ENCODE data around the gene JAZF1.

Gene JAZF1

GRCh38 chr7:28203508-28204240 is 23.1 kb upstream of the JAZF1 start:
- H3K27ac Mint-ChIP-seq, result no peak overlapping the region
- peaks cover 6 to 8% of the 10 kb centered on the region in 2 donors for H3K9me3 Mint-ChIP-seq
- ATAC-seq (replicated peaks), result no peak
- no peaks in the 10 kb centered on the region for H3K27me3 Mint-ChIP-seq
- no peak overlapping the region for H3K4me3 Mint-ChIP-seq
- peaks cover 4 to 5% of the 10 kb centered on the region in 2 donors for H3K36me3 Mint-ChIP-seq
- no peak for DNase-seq
- H3K4me1 Mint-ChIP-seq, result peaks cover 30 to 60% of the 10 kb centered on the region in 2 donors

- Mint-ChIP-seq H3K36me3 (peaks cover 4 to 5% of the 10 kb centered on the region in 2 donors), H3K27ac (no peak overlapping the region), H3K9me3 (peaks cover 6 to 8% of the 10 kb centered on the region in 2 donors), H3K4me1 (peaks cover 27 to 47% of the 10 kb centered on the region in 2 donors), H3K27me3 (no peaks in the 10 kb centered on the region), H3K4me3 (no peak overlapping the region)
- ATAC-seq (replicated peaks), result peak; percentile 68
- DNase-seq, result no peak
These were observed 21.6 kb upstream of the JAZF1 start for GRCh38 chr7:28202222-28202621.

GRCh38 chr7:28201131-28201530 is 20.5 kb upstream of the JAZF1 start:
- Mint-ChIP-seq H3K36me3 (no peaks in the 10 kb centered on the region), H3K4me3 (no peak overlapping the region), H3K4me1 (peaks cover 25 to 42% of the 10 kb centered on the region in 2 donors), H3K27me3 (no peaks in the 10 kb centered on the region), H3K27ac (no peak overlapping the region), H3K9me3 (no peaks in the 10 kb centered on the region)
- ATAC-seq (replicated peaks) (no peak), DNase-seq (no peak)

GRCh38 chr7:28200598-28200997 is 20.0 kb upstream of the JAZF1 start:
- no peak for DNase-seq
- Mint-ChIP-seq H3K27me3 (no peaks in the 10 kb centered on the region), H3K4me1 (peaks cover 28 to 42% of the 10 kb centered on the region in 2 donors), H3K27ac (no peak overlapping the region), H3K4me3 (no peak overlapping the region), H3K9me3 (no peaks in the 10 kb centered on the region), H3K36me3 (no peaks in the 10 kb centered on the region)
- ATAC-seq (replicated peaks), result peak; percentile 42 to 46

GRCh38 chr7:28199021-28199510 is 18.5 kb upstream of the JAZF1 start:
- ATAC-seq (replicated peaks) (no peak), DNase-seq (no peak)
- H3K9me3 Mint-ChIP-seq, result no peaks in the 10 kb centered on the region
- no peak overlapping the region for H3K4me3 Mint-ChIP-seq
- H3K4me1 Mint-ChIP-seq, result peaks cover 30 to 43% of the 10 kb centered on the region in 2 donors
- no peaks in the 10 kb centered on the region for H3K36me3 Mint-ChIP-seq
- no peak overlapping the region for H3K27ac Mint-ChIP-seq
- no peaks in the 10 kb centered on the region for H3K27me3 Mint-ChIP-seq

- peaks cover 2 to 6% of the 10 kb centered on the region in 2 donors for H3K36me3 Mint-ChIP-seq
- no peak for ATAC-seq (replicated peaks)
- peaks cover 0 to 4% of the 10 kb centered on the region in 2 donors for H3K9me3 Mint-ChIP-seq
- peak overlapping the region; percentile 2 for H3K27ac Mint-ChIP-seq
- H3K27me3 Mint-ChIP-seq, result no peaks in the 10 kb centered on the region
- H3K4me1 Mint-ChIP-seq, result peaks cover 38 to 56% of the 10 kb centered on the region in 2 donors
- DNase-seq, result no peak
- H3K4me3 Mint-ChIP-seq, result no peak overlapping the region
These were observed 15.5 kb upstream of the JAZF1 start for GRCh38 chr7:28195910-28196620.

- H3K36me3 Mint-ChIP-seq, result peaks cover 2 to 14% of the 10 kb centered on the region in 2 donors
- DNase-seq, result no peak
- H3K27me3 Mint-ChIP-seq, result no peaks in the 10 kb centered on the region
- peak; percentile 36 to 76 for ATAC-seq (replicated peaks)
- H3K9me3 Mint-ChIP-seq, result peaks cover 0 to 4% of the 10 kb centered on the region in 2 donors
- no peak overlapping the region for H3K4me3 Mint-ChIP-seq
- H3K4me1 Mint-ChIP-seq, result peaks cover 41 to 62% of the 10 kb centered on the region in 2 donors
- H3K27ac Mint-ChIP-seq, result peak overlapping the region; percentile 28
These were observed 12.4 kb upstream of the JAZF1 start for GRCh38 chr7:28192786-28193585.

- H3K4me3 Mint-ChIP-seq, result no peak overlapping the region
These were observed 11.2 kb upstream of the JAZF1 start for GRCh38 chr7:28191751-28192150.

GRCh38 chr7:28191184-28191583 is 10.6 kb upstream of the JAZF1 start:
- Mint-ChIP-seq H3K9me3 (peaks cover 0 to 4% of the 10 kb centered on the region in 2 donors), H3K36me3 (peaks cover 2 to 14% of the 10 kb centered on the region in 2 donors), H3K4me3 (no peak overlapping the region), H3K27ac (no peak overlapping the region), H3K4me1 (peaks cover 35 to 57% of the 10 kb centered on the region in 2 donors), H3K27me3 (no peaks in the 10 kb centered on the region)
- ATAC-seq (replicated peaks), result no peak
- DNase-seq, result no peak

More at GRCh38 chr7:28191751-28192150, 11.2 kb upstream of the JAZF1 start:
- DNase-seq (no peak), ATAC-seq (replicated peaks) (no peak)
- H3K9me3 Mint-ChIP-seq, result peaks cover 0 to 4% of the 10 kb centered on the region in 2 donors
- H3K36me3 Mint-ChIP-seq, result peaks cover 2 to 14% of the 10 kb centered on the region in 2 donors
- H3K27me3 Mint-ChIP-seq, result no peaks in the 10 kb centered on the region
- peaks cover 41 to 62% of the 10 kb centered on the region in 2 donors for H3K4me1 Mint-ChIP-seq
- H3K27ac Mint-ChIP-seq, result no peak overlapping the region

GRCh38 chr7:28190077-28190710 is 9.6 kb upstream of the JAZF1 start:
- peaks cover 0 to 4% of the 10 kb centered on the region in 2 donors for H3K9me3 Mint-ChIP-seq
- ATAC-seq (replicated peaks) (no peak), DNase-seq (no peak)
- H3K4me3 Mint-ChIP-seq, result peak overlapping the region in 1 of 2 donors; percentile 25
- H3K27me3 Mint-ChIP-seq, result no peaks in the 10 kb centered on the region
- H3K27ac Mint-ChIP-seq, result peak overlapping the region; percentile 56
- peaks cover 31 to 55% of the 10 kb centered on the region in 2 donors for H3K4me1 Mint-ChIP-seq
- peaks cover 4 to 17% of the 10 kb centered on the region in 2 donors for H3K36me3 Mint-ChIP-seq

- Mint-ChIP-seq H3K36me3 (peaks cover 2 to 15% of the 10 kb centered on the region in 2 donors), H3K27ac (no peak overlapping the region), H3K27me3 (no peaks in the 10 kb centered on the region), H3K4me1 (peaks cover 40 to 68% of the 10 kb centered on the region in 2 donors), H3K9me3 (peaks cover 0 to 4% of the 10 kb centered on the region in 2 donors), H3K4me3 (no peak overlapping the region)
- no peak for ATAC-seq (replicated peaks)
- no peak for DNase-seq
These were observed 6.4 kb upstream of the JAZF1 start for GRCh38 chr7:28187012-28187411.

- no peak overlapping the region for H3K4me3 Mint-ChIP-seq
- peaks cover 2 to 6% of the 10 kb centered on the region in 2 donors for H3K36me3 Mint-ChIP-seq
- H3K27ac Mint-ChIP-seq, result no peak overlapping the region
- ATAC-seq (replicated peaks), result no peak
- no peaks in the 10 kb centered on the region for H3K27me3 Mint-ChIP-seq
- DNase-seq, result no peak
- peaks cover 35 to 55% of the 10 kb centered on the region in 2 donors for H3K4me1 Mint-ChIP-seq
- no peaks in the 10 kb centered on the region for H3K9me3 Mint-ChIP-seq
These were observed 3.0 kb upstream of the JAZF1 start for GRCh38 chr7:28183627-28184026.

GRCh38 chr7:28182071-28182471 is 1.5 kb upstream of the JAZF1 start:
- no peak for DNase-seq
- Mint-ChIP-seq H3K27ac (peak overlapping the region; percentile 78), H3K4me3 (peak overlapping the region; percentile 4 to 42), H3K27me3 (no peaks in the 10 kb centered on the region), H3K36me3 (peaks cover 2 to 3% of the 10 kb centered on the region in 2 donors), H3K9me3 (no peaks in the 10 kb centered on the region), H3K4me1 (peaks cover 43 to 67% of the 10 kb centered on the region in 2 donors)
- no peak for ATAC-seq (replicated peaks)

Measured in stimulated activated naive B cell treated with anti-CD40 and anti-IgM and Interleukin-4, amounts not matched to agents 10 μg/mL and 1 μg/mL and 100 μg/mL, for 72 hours (primary cell).